SH-SY5Y (cell line): ENCODE results near the gene FYN.

Experiments
- GATA2 ChIP-seq: IDR thresholded peaks from 2 replicates; pipeline ENCODE4 v1.6.1; 2011; ENCODE audit warnings: mild to moderate bottlenecking, low read depth, low read length
- GATA3 ChIP-seq: IDR thresholded peaks from 2 replicates; pipeline ENCODE4 v1.6.1; 2011; ENCODE audit warnings: low read depth, mild to moderate bottlenecking, low read length, moderate library complexity

Gene FYN

DNA sequence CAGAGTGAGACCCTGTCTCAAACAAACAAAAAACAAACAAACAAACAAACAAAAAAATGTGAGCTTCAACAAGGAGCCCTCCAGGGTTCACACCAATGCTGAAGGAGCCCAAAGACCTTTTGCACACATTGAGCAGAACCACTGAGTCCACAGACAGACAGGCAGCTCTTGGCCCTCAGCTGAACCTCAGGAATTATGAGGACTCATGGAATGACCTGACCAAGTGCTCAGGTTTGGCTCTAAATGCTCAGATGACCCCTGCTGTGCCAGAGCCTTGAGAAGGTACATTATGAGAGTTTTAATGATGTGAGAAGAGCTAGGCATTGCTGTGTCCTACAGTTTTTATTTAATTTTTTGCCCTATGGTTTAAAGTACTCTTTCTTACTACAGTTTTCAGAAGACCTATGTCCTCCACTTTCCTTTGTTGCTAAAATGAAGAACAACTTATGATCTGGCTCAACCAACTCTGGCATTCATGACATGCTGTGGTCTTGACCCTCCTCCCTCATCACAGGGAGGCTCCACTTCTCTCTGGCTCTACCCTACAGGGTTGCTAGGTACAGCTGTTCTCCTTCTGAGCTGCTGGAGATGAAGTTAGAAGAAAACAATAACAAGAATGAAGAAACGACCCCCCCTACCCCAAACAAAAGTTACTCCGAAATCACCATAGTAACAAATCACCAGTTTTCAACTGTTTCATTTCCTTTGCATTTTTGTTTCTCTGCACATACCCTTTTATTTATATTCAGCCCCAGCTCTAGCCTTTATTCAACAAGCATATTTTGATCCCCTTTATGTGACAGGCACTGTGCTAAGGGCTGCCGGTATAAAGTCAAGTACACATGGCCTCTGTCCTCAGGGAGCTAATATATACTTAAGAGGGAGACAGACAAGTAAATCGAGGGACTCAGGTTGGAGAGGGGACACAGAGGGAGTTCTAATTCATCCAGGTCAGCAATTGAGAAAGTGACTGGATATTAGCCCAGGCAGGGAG lies 138.9 kb downstream of the FYN start:
- TF ChIP-seq GATA2 (no peak), GATA3 (no peak)

DNA sequence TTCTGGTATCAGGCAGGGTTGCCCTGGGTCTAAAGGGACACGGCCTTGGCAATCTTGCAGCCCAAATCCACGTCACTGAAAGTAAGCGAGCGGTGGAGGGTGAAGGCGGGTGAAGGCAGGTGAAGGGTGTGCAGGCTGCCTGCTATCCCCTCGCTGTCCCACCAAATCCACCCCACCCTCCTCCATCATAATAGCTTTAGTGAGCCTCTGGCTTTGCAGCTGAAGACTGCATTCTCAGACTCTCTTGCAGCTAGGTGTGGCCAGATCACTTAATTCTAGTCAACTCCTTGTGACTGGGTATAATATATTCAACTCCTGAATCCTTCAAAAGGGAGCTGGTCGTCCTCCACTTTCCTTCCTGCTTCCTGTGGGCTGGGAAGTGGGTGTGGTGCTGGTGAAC lies 140.9 kb downstream of the FYN start:
- TF ChIP-seq GATA3 (no peak), GATA2 (no peak)

DNA sequence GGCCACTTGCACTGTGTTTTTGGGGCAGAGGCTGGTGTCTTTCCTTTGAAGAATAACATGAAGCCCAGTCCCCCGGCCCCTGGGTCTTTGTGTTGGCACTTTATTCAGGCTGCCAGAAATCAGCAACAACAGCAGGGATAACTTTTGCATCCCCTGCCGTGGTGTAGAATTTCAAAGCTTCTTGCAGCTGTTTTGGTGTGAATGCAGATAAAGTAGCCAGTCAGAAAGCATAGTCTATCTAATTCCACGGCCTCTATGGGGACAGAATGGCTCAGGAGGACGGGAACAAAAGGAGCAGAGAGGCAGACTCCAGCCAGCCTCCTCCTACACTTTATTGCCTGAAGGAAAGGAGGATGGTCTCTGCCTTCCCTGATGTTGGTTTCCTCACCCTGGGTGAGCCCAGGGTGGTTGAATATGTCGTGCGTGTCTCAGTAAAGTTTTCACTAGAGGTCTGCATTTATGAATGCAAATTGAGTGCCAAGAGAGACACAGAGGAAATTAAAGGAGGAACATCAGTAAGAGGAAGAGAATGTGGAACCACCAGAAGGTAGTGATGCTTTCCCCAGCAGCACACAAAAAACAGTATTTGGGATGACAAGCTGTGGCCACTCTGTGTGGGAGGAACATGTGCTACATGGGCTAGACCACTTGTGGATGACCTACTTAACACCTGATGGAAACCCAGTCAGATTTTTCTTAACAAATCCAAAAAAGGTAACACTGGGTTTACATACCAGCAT lies 141.6 kb downstream of the FYN start:
- TF ChIP-seq GATA2 (no peak), GATA3 (no peak)

DNA sequence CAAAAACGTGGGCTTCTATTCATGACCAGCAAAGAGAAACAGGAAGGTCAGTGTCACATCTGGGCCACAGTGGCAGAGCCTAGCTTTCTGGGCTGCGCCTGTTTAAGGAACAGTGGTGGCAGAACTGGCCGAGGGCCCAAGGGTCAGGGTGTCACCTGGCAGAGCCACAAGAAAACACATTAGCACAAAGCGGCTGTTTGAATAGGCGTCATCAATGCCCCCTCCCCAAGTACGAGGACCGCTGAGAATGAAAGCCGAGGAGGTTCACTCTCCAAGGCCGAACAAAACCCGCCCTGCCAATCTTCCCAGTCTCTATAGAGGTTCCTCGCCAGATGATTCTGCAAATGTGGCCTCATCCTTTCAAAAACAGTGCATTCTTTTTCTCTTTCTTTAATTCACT lies 142.4 kb downstream of the FYN start:
- TF ChIP-seq GATA3 (no peak), GATA2 (no peak)

- TF ChIP-seq GATA3: no peak
- TF ChIP-seq GATA2: no peak
These were observed 145.4 kb downstream of the FYN start for GRCh38 chr6:111727802-111728201.

GRCh38 chr6:111727041-111727440 lies 146.2 kb downstream of the FYN start:
- TF ChIP-seq GATA2 (no peak), GATA3 (no peak)

DNA sequence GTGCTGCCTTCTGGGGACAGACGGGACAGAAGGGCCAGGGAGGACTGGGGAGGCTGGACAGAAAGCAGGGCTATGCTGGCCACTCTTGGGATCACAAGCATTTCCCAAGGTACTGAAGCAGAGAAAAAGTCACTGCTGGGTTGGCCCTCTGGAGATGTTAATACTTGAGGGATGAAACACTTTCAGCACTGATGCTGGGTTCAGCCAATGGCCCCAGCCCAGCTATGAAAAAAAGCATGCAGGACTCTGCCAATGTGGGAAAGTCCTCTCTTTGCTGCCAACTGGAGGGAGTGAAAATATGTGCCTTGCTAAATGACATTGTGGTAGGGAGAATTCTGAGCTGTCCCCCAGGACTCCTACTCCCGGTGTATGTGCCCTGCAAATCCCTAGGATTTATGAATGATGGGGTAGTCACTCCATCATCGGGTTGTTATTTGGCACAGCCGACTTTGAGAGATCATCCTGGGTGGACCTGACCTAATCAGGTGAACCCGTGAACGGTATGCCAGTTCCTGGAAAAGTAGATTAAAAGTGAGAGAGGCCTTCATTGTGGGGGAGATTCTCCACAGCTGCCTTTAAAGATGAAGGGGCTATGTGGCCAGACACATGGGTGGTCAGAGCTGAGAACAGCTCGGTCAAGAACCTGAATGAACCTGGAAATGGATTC lies 147.7 kb downstream of the FYN start:
- TF ChIP-seq GATA2: no peak
- no peak for TF ChIP-seq GATA3

DNA sequence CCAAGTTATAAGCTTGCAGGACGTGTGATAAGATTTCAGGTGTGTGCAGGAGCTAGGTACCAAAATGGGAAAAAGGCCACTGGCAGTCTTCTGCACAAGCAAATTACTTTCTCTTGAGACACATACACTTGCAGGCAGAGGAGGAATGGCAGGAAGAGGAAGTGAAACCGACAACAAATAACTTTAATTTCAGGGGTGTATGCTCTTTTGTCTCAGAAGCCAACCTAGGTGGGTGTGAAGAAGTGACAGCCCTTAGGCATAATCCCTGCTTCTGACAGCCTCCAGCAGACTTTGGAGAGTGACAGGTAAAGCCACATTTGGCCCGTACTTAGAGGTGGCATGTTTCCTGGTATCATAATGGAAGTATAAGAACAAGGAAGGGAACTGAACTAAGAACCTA lies 148.7 kb downstream of the FYN start:
- TF ChIP-seq GATA3: no peak
- TF ChIP-seq GATA2: no peak

GRCh38 chr6:111724039-111724438 lies 149.2 kb downstream of the FYN start:
- no peak for TF ChIP-seq GATA2
- TF ChIP-seq GATA3: no peak

- no peak for TF ChIP-seq GATA3
- no peak for TF ChIP-seq GATA2
These were observed 149.8 kb downstream of the FYN start for GRCh38 chr6:111723412-111723970.

DNA sequence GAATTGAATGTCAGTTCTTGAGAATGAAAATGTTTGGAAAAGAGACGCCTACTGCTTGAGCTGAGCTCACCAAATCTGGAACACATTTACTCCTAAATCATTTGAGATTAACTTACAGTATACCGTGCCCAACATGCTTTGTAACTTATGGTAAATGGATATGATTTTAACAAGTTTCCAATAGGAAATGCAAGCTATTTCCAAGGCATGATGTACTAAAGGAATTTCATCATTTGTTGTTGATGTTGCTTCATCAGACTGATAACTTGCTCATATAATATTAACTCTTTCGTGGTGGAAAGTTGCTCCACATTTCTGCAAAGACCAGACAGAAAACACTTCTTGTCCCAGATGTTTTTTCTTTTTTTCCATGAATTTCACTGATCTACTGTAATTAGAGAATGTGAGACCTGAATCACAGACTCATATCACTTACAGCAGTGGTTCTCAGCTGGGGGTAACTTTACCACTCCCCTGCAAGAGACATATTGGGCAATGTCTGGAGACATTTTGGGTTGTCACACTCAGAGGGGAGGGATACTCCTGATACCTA lies 151.0 kb downstream of the FYN start:
- TF ChIP-seq GATA2 (no peak), GATA3 (no peak)

DNA sequence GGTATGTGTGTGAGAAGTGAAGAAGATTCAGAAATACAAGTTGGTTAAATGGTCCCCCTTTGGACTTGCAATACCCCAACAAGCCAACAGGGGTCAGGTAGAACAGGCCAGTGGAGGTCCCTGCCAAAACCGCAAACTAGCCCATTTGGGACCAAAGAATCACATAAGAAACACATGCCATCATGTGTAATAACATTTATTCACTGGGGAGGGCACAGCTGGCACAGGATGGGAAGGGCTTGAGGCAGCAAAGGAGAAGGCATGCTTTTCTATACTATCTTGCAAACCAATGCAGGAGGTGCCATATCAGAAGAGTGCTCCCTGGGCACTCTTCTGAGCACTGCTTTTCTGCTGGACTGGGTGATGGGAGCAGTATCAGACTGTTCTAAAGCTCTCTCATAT lies 151.5 kb downstream of the FYN start:
- TF ChIP-seq GATA3: no peak
- TF ChIP-seq GATA2: no peak

- TF ChIP-seq GATA2 (no peak), GATA3 (no peak)
These were observed 152.2 kb downstream of the FYN start for GRCh38 chr6:111720931-111721496.
